Calu3 (cell line): ENCODE data around the gene CAVIN2. TPM values are rescaled to one million over a fixed set of nuclear protein-coding genes. Genes with fewer than 3 reads are reported as not detected.

Experiments used
- BruUV-seq: library from RNA; stranded (reverse); fragments of 400-500 nt; replicated peaks from 2 replicates; lab custom pipeline; 2021; lab: Mats Ljungman, UMichigan
- CTCF ChIA-PET: fragments of 300-600 bp; sonication (Branson Sonifier 250); formaldehyde crosslinking; loops from one replicate; lab custom pipeline; 2022; ENCODE audit warnings: antibody characterized with exemption; lab: Charles Lee
- DNase-seq: peaks from one replicate; pipeline ENCODE4 v3.0.0; 2022
- H3K27ac Mint-ChIP-seq: one replicate; pipeline ENCODE4 v1.8.0; 2022; ENCODE audit warnings: mixed read lengths; ENCODE audit not compliant: unreplicated experiment
- H3K27me3 Mint-ChIP-seq: one replicate; pipeline ENCODE4 v1.8.0; 2022; ENCODE audit warnings: mixed read lengths; ENCODE audit not compliant: unreplicated experiment
- H3K36me3 Mint-ChIP-seq: one replicate; pipeline ENCODE4 v1.8.0; 2022; ENCODE audit warnings: mild to moderate bottlenecking, moderate library complexity, mixed read lengths; ENCODE audit not compliant: insufficient read depth, unreplicated experiment
- H3K4me1 Mint-ChIP-seq: one replicate; pipeline ENCODE4 v1.8.0; 2022; ENCODE audit warnings: mild to moderate bottlenecking, low read depth, mixed read lengths; ENCODE audit not compliant: unreplicated experiment
- H3K4me3 Mint-ChIP-seq: one replicate; pipeline ENCODE4 v1.8.0; 2022; ENCODE audit warnings: mild to moderate bottlenecking, low read depth, moderate library complexity, mixed read lengths; ENCODE audit not compliant: unreplicated experiment
- H3K9me3 Mint-ChIP-seq: one replicate; pipeline ENCODE4 v1.8.0; 2022; ENCODE audit warnings: low read depth, mixed read lengths; ENCODE audit not compliant: unreplicated experiment
- intact Hi-C: fragments of 100-400 bp; cut with micrococcal nuclease; formaldehyde crosslinking; loops from one replicate; pipeline ENCODE4 v1.10.0; 2022; ENCODE audit not compliant: unreplicated experiment
- total RNA-seq: library from RNA; stranded (reverse); gene quantifications from 2 replicates; pipeline ENCODE4 v1.2.3, GENCODE V29; 2022
- TF ChIP-seq, protein P1 (sequence below): fragments of 200-600 bp; IDR thresholded peaks from one replicate; pipeline ENCODE4 v1.8.0; 2022; ENCODE audit warnings: antibody characterized with exemption; ENCODE audit not compliant: unreplicated experiment

CAVIN2 gene
- total RNA-seq, 1 experiment from 2014 or later, result not detected

- intact Hi-C loops, result no loop called here
- TF ChIP-seq, protein P1, sequence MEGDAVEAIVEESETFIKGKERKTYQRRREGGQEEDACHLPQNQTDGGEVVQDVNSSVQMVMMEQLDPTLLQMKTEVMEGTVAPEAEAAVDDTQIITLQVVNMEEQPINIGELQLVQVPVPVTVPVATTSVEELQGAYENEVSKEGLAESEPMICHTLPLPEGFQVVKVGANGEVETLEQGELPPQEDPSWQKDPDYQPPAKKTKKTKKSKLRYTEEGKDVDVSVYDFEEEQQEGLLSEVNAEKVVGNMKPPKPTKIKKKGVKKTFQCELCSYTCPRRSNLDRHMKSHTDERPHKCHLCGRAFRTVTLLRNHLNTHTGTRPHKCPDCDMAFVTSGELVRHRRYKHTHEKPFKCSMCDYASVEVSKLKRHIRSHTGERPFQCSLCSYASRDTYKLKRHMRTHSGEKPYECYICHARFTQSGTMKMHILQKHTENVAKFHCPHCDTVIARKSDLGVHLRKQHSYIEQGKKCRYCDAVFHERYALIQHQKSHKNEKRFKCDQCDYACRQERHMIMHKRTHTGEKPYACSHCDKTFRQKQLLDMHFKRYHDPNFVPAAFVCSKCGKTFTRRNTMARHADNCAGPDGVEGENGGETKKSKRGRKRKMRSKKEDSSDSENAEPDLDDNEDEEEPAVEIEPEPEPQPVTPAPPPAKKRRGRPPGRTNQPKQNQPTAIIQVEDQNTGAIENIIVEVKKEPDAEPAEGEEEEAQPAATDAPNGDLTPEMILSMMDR, result no peak
- DNase-seq, result no peak
- no TSS peak for BruUV-seq
- Mint-ChIP-seq H3K4me1 (peaks cover 18% of the 10 kb centered on the region), H3K27ac (no peak overlapping the region), H3K4me3 (no peak overlapping the region), H3K27me3 (no peaks in the 10 kb centered on the region), H3K36me3 (no peaks in the 10 kb centered on the region), H3K9me3 (peaks cover 2% of the 10 kb centered on the region)
- CTCF ChIA-PET, result no interaction called here
Observed at GRCh38 chr2:191848771-191849767, 2.2 kb upstream of the CAVIN2 start.

- intact Hi-C loops, result no loop called here
- H3K27me3 Mint-ChIP-seq, result no peaks in the 10 kb centered on the region
- H3K4me1 Mint-ChIP-seq, result peaks cover 5% of the 10 kb centered on the region
- no peak for DNase-seq
- H3K27ac Mint-ChIP-seq, result no peak overlapping the region
- CTCF ChIA-PET, result no interaction called here
- H3K9me3 Mint-ChIP-seq, result peaks cover 2% of the 10 kb centered on the region
- TF ChIP-seq, protein P1, result no peak
- no peak overlapping the region for H3K4me3 Mint-ChIP-seq
- no peaks in the 10 kb centered on the region for H3K36me3 Mint-ChIP-seq
- BruUV-seq, result no TSS peak
Observed at GRCh38 chr2:191847764-191848163, 876 bp upstream of the CAVIN2 start.

- Mint-ChIP-seq H3K4me1 (no peaks in the 10 kb centered on the region), H3K27ac (no peak overlapping the region), H3K4me3 (no peak overlapping the region), H3K36me3 (no peaks in the 10 kb centered on the region), H3K27me3 (no peaks in the 10 kb centered on the region), H3K9me3 (no peaks in the 10 kb centered on the region)
- TF ChIP-seq, protein P1, result no peak
- DNase-seq, result no peak
- intact Hi-C loops, result no loop called here
- CTCF ChIA-PET, result no interaction called here
- BruUV-seq, result no TSS peak
Observed at GRCh38 chr2:191845876-191846514, 893 bp downstream of the CAVIN2 start.

DNA sequence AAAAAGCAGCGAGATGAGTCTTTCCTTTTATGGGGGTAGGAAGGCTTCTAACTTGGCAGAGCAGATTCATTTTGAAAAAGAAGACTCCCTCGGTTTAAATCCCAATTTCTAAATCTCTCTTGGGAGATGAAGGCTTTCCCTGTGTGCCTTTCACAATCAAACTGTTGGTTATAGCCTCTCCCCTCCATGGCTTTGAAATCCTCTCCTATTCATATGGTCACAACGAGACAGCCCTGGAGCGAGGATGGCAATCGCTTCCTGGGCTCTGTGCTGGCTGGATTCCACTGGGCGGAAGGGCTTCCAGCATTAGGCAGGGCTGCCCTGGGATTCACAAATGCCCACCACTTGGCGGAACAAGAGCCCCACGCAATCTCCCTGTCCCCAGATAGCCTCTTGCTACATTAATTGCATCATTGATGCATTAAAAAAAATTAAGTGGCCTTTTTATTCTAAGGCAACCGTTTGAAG, 1.6 kb downstream of the CAVIN2 start:
- TF ChIP-seq, protein P1, result no peak
- H3K36me3 Mint-ChIP-seq, result no peaks in the 10 kb centered on the region
- DNase-seq, result no peak
- H3K27ac Mint-ChIP-seq, result no peak overlapping the region
- intact Hi-C loops, result no loop called here
- H3K4me1 Mint-ChIP-seq, result no peaks in the 10 kb centered on the region
- no peaks in the 10 kb centered on the region for H3K9me3 Mint-ChIP-seq
- no TSS peak for BruUV-seq
- no peaks in the 10 kb centered on the region for H3K27me3 Mint-ChIP-seq
- H3K4me3 Mint-ChIP-seq, result no peak overlapping the region
- CTCF ChIA-PET, result no interaction called here
